GM12875 (cell line): ENCODE data around the gene KCTD17.
A peak's percentile ranks its signal among the peaks of the same experiment; 100 is the strongest.

Experiments
- H3K4me3 ChIP-seq: one replicate; pipeline ENCODE4 v1.5.1; 2011; ENCODE audit warnings: low read depth, low read length, control low read depth
- TF ChIP-seq, protein P1 (sequence below): IDR thresholded peaks from 2 replicates; pipeline ENCODE4 v1.5.1; 2011; ENCODE audit warnings: low read depth, mild to moderate bottlenecking, control low read depth, inconsistent platforms, low read length, moderate library complexity, borderline replicate concordance; ENCODE audit not compliant: insufficient read depth

The KCTD17 gene

DNA sequence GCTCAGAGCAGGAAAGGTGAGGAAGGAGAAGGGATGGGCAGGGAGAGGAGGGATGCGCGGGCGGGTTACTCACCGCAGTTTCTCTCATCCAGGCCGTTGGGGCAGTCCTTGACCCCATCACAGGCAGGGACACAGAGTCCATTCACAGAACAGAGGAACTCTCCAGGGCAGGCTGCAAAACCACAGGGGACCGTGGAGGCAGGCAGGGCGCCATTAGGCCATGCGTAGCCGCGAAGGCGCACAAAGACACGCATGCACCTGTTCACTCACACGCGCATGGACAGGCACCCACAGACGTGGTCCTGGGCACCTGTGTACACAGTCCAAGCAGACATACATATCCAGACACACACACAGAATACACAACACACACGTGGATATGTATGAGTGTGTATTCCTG lies 23.0 kb downstream of the KCTD17 start:
- TF ChIP-seq, protein P1, sequence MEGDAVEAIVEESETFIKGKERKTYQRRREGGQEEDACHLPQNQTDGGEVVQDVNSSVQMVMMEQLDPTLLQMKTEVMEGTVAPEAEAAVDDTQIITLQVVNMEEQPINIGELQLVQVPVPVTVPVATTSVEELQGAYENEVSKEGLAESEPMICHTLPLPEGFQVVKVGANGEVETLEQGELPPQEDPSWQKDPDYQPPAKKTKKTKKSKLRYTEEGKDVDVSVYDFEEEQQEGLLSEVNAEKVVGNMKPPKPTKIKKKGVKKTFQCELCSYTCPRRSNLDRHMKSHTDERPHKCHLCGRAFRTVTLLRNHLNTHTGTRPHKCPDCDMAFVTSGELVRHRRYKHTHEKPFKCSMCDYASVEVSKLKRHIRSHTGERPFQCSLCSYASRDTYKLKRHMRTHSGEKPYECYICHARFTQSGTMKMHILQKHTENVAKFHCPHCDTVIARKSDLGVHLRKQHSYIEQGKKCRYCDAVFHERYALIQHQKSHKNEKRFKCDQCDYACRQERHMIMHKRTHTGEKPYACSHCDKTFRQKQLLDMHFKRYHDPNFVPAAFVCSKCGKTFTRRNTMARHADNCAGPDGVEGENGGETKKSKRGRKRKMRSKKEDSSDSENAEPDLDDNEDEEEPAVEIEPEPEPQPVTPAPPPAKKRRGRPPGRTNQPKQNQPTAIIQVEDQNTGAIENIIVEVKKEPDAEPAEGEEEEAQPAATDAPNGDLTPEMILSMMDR: no peak
- H3K4me3 ChIP-seq: no peak overlapping the region

- TF ChIP-seq, protein P1: no peak
- H3K4me3 ChIP-seq: no peak overlapping the region
Measured at GRCh38 chr22:37075046-37075445, 23.5 kb downstream of the KCTD17 start.

GRCh38 chr22:37075822-37076433 lies 24.4 kb downstream of the KCTD17 start:
- TF ChIP-seq, protein P1: no peak
- no peak overlapping the region for H3K4me3 ChIP-seq

DNA sequence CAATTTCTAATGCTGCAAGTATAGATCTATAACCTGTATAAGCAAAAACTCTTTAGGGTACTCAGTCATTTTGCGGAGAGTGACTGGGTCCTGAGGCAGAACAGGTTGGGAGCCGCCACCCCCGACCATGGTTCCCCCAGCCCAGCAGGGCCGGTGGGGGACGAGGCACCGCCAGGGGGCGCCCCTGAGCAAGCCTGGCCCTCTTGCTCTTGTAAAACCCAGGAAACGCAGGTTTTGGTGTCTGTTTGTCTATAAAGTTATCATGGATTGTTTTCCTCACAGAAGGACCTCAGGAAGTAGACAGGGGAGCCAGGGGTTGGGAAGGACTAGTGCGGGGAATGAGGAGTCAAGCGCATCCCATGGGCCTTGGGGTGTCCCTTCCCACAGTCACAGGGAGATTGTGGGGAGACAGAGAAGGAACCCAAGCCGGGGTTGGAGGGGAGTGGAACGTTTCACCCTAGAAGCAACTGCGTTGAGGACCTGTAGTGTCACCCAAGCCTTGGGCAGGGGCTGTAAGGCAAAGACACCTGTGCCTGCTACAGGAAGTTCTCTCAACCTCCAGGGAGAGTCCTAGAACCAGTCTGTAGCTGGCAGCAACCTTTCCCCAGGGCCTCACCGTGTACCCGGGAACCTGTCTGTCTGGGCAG lies 26.4 kb downstream of the KCTD17 start:
- TF ChIP-seq, protein P1: peak; percentile 97
- no peak overlapping the region for H3K4me3 ChIP-seq

- TF ChIP-seq, protein P1: no peak
- no peak overlapping the region for H3K4me3 ChIP-seq
Measured at GRCh38 chr22:37079158-37079557, 27.6 kb downstream of the KCTD17 start.

DNA sequence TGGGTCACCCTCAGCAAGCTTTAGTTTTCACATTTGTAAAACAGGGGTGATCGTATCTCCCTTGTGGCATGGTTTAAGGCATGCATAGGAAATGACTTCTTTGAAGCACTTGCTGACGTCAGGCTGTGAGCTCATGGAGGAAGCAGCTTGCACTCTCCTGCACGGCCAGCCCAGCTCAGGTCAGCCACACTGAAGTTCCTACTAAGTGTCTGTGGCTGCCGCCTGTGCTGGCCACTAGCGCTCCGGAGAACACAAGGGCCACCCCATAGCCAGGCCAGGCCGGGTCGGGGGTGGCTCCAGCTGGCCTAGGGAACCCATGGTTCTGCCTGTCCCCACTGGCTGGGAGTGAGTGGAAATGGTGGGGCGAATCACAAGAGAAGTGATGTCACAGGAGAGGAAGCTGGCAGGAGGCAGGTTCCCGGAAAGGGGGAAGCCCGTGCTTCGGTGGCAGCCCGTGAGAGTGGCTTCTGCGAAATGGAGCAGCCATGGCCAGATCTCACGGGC lies 28.2 kb downstream of the KCTD17 start:
- TF ChIP-seq, protein P1: no peak
- no peak overlapping the region for H3K4me3 ChIP-seq

GRCh38 chr22:37080438-37080837 lies 28.9 kb downstream of the KCTD17 start:
- TF ChIP-seq, protein P1: no peak
- no peak overlapping the region for H3K4me3 ChIP-seq
